Thyroid gland (tissue), 4 donors: ENCODE results near the gene CXCR6.

ENCODE experiments used
- POLR2A ChIP-seq, 2 donors: fragments of 450-650 bp; IDR thresholded peaks; one replicate each; pipeline ENCODE4 v1.6.1; 2017; ENCODE audit warnings: antibody characterized with exemption in 2 of 2, mild to moderate bottlenecking in 2 of 2, moderate library complexity in 1 of 2
- TF ChIP-seq, protein P1 (sequence below), 6 experiments: fragments of 200-600 bp in 3 of 6; fragments of 450-650 bp in 3 of 6; sonication (generic) in 3 of 6; IDR thresholded peaks; one replicate each; pipeline ENCODE4 v1.5.1; 2016 to 2019; ENCODE audit warnings: antibody characterized with exemption in 6 of 6, mild to moderate bottlenecking in 2 of 6, inconsistent platforms in 1 of 6, moderate library complexity in 1 of 6

DNA sequence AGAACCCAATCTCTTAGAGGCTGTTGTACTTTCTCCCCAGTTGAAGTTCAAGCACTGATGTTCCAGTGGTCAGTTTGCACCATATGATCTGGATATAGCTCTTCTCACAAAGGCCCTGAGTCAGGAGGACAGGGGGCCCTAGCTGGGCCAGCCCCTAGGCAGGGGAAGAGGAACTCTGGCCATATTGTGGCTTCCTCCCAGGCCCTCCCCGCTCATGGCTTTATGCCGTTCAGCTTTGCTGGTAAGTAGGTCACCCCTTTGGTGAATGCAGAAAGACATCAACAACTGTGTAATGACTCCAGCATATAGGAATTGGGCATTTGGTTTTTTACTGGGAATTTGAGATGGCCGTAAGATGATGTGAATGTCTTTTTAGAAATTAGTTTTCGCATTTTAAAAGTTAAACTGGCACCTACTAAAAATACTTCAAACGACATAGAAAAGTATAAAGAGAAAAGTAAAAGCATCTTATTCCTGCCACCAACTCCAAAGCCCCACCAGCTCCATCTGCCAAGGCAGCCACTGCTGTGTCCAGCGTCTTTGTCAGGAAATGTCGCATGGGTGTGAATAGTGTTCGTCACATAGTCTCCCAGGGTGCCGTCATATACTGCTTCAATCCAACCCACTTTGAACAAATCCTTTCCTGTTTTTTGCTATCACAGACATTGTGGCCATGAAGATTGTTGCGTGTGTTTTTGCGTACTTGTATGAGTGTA lies 31.6 kb upstream of the CXCR6 start:
- TF ChIP-seq POLR2A (IDR thresholded peaks at IDR 0.05), result no peak
- TF ChIP-seq, protein P1, sequence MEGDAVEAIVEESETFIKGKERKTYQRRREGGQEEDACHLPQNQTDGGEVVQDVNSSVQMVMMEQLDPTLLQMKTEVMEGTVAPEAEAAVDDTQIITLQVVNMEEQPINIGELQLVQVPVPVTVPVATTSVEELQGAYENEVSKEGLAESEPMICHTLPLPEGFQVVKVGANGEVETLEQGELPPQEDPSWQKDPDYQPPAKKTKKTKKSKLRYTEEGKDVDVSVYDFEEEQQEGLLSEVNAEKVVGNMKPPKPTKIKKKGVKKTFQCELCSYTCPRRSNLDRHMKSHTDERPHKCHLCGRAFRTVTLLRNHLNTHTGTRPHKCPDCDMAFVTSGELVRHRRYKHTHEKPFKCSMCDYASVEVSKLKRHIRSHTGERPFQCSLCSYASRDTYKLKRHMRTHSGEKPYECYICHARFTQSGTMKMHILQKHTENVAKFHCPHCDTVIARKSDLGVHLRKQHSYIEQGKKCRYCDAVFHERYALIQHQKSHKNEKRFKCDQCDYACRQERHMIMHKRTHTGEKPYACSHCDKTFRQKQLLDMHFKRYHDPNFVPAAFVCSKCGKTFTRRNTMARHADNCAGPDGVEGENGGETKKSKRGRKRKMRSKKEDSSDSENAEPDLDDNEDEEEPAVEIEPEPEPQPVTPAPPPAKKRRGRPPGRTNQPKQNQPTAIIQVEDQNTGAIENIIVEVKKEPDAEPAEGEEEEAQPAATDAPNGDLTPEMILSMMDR (IDR thresholded peaks at IDR 0.05), result no peak
